GM10266 (cell line): ENCODE data around the gene MPPE1.
A peak's percentile ranks its signal among the peaks of the same experiment; 100 is the strongest.
"Not testable (repeated sequence)": the region's sequence is repeated elsewhere in the genome, so short reads cannot be mapped to it uniquely, and the experiment has no call there.

Experiments used
- DNase-seq: peaks from one replicate; pipeline ENCODE4 v3.0.0; 2012; ENCODE audit errors: extremely low spot score
- TF ChIP-seq, protein P1 (sequence below): IDR thresholded peaks from 2 replicates; pipeline ENCODE4 v1.5.1; 2012; ENCODE audit warnings: mild to moderate bottlenecking, low read depth; ENCODE audit not compliant: control insufficient read depth, insufficient read depth; ENCODE audit errors: missing control alignments

Gene MPPE1

DNA sequence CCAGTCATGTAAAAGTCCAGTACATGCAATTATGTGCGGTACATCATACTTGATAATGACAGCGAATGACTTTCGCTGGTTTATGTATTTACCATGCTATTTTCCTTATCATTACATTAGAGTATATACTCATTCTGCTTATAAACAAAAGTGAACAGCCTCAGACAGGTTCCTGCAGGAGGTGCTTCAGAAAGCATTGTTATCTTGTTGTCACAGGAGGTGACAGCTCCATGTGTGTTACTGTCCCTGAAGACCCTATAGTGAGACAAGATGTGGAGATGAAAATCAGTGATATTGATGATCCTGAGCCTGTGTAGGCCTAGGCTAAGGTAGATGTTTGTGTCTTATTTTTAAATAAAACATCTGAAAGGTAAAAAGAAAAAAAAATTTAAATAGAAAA is 15.3 kb upstream of the MPPE1 start:
- DNase-seq, result no peak
- TF ChIP-seq, protein P1, sequence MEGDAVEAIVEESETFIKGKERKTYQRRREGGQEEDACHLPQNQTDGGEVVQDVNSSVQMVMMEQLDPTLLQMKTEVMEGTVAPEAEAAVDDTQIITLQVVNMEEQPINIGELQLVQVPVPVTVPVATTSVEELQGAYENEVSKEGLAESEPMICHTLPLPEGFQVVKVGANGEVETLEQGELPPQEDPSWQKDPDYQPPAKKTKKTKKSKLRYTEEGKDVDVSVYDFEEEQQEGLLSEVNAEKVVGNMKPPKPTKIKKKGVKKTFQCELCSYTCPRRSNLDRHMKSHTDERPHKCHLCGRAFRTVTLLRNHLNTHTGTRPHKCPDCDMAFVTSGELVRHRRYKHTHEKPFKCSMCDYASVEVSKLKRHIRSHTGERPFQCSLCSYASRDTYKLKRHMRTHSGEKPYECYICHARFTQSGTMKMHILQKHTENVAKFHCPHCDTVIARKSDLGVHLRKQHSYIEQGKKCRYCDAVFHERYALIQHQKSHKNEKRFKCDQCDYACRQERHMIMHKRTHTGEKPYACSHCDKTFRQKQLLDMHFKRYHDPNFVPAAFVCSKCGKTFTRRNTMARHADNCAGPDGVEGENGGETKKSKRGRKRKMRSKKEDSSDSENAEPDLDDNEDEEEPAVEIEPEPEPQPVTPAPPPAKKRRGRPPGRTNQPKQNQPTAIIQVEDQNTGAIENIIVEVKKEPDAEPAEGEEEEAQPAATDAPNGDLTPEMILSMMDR, result no peak

DNA sequence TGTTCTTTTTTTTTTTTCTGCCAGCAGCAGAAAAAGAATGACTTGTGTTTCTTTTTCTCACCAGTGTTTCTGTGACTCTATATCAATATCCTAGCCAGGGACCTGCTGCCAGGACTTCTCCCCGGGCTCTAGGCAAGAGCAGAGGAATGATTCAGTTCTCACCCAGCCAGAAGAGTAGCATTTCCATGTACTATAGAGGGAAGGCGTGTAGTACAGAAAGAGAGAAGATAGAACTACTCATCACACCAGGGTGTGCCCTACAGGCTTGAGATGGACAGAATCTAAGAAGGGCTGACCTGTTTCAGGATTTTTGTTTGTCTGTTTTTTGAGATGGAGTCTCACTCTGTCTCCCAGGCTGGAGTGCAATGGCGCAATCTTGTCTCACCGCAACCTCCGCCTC is 11.4 kb upstream of the MPPE1 start:
- not testable (repeated sequence) for DNase-seq

DNA sequence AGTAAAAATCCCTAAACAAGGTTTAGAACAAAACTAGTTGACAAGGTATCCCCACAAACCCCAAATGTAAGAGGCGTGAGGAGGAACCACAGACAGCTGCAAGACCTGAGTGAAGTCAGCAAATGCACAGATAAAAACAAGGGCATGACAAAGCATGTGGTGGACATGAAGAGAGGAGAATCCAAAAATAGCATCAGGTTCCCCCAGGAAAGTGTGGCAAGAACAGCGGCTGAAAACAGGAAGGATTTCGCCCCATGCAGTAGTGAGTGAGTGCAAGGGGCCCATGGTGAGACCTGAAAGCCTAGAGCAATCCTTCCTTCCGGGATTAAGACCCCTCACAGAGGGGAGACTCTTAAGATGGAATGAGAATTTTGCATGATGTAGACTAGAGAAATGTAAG is 8.8 kb upstream of the MPPE1 start:
- not testable (repeated sequence) for DNase-seq

DNA sequence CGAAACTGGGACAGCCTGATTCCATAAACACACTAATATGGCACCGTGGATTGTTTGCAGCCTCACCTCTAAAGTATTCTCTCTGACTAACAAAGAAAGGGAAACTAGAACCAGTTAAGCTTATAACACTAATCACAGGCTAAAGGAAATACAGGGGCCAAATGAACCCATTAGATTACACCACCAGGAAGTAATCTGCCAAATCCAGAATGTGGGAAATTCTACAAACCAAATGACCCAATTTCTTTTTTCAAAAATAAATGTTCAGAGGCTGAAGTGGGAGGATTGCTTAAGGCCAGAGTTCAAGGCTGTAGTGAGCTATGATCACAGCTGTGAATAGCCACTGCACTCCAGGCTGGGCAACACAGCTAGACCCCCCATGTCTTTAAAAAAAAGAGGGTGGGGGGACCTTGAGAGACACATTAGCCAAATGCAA is 1.5 kb upstream of the MPPE1 start:
- DNase-seq, result peak; percentile 48
- TF ChIP-seq, protein P1, result no peak

DNA sequence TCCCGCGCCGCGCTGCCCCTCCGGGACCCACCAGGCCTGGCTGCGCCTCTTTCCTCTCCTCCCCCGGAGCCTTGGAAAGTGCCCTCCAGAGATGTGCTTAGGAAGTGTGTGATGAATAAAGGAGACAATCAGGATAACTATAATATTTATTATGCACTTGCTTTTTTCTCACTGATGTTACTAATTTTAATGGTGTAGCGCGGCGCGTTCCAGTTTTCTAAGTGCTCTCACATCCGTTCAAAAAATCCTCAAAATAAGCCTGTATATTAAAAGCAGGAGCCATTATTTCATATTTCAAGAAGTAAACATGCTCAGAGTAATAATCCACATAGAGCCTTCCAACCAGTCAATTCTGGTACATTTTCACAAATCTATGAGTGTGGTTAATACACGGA is 941 bp upstream of the MPPE1 start:
- TF ChIP-seq, protein P1, result no peak
- no peak for DNase-seq

DNA sequence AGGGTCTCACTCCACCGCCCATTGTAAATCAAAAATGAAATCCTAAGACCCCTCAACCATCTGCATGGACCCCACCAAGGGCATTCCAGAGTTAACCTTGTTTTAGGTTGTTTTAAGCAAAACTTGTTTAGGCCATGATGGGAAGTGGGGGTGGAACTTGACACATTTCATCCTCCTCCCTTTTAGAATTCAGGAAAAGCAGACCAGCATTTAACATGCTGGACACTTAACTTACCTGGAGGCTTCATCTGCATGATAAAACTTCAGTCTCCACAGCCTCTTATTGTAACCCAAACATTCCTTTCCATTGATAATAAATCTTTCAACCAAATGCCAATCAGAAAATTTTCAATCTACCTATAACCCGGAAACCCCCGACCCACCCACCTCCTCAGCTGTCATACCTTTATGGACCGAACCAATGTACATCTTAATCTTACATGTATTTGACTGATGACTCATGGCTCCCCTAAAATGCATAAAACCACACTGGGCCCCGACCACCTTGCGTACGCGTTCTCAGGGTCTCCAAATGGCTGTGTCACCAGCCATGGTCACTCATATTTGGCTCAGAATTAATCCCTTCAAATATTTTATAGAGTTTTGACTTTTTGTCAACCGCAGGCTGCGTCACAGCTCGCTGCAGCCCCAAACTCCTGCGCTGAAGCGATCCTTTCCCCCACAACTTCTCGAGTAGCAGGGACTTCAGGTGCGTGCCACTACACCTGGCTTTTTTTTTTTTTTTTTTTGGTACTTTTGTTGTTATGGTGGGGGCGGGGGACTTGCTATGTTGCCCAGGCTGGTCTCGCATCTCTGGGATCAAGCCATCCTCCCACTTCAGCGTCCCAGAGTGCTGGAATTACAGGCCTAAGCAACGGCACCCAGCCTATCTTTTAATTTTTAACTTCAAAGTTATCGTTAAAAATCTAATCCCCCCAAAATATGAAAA is 917 bp downstream of the MPPE1 start:
- TF ChIP-seq, protein P1, result no peak
- DNase-seq, result no peak

DNA sequence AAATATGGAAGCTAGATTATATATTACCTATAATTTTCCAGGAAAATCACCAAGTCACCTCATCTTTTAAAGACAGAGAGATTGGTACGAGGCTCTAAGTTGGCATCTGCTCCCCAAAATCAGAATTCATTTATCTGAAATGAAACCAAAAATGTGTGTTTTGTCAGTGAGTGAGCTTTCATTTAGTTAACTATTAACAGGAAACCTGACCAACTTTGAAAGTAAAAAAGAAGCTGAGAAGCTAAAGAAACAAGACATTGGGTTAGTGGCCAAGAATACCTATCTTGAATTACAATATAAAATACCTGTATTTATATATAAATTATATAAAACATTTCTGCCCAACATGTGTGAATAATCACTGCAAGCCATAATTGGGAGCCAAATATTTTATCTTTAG is 1.9 kb downstream of the MPPE1 start:
- TF ChIP-seq, protein P1, result no peak

DNA sequence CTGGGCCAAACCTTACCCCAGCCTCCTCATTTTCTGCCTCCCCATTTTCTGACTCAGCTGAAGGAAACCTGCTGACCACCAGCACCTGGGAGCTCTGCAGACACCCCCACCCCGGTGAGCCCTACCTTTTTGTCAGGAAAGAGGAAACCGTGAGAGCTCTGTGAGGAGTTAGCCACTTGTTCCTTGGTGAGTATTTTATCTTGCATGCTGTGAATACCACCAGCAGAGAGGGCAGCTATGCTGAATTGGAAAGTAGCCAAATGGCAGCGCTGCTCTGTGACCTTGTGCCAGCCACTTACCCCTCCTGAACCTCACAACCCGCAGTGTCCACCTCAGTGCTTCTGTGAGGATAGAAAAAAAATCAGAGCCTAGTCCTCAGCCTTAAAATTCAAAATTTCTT is 2.5 kb downstream of the MPPE1 start:
- no peak for DNase-seq
- TF ChIP-seq, protein P1, result no peak

More for the DNA sequence above, 1.9 kb downstream of the MPPE1 start:
- DNase-seq, result no peak
